G401.6 (cell line): ENCODE data around the gene AGRN.
"Not testable (repeated sequence)": the region's sequence is repeated elsewhere in the genome, so short reads cannot be mapped to it uniquely, and the experiment has no call there.

Source experiments
- FAIRE-seq: peaks from 2 replicates; lab custom pipeline; 2012; peaks lifted over from hg19 to GRCh38; lab: Jason Lieb, UNC

The AGRN gene

DNA sequence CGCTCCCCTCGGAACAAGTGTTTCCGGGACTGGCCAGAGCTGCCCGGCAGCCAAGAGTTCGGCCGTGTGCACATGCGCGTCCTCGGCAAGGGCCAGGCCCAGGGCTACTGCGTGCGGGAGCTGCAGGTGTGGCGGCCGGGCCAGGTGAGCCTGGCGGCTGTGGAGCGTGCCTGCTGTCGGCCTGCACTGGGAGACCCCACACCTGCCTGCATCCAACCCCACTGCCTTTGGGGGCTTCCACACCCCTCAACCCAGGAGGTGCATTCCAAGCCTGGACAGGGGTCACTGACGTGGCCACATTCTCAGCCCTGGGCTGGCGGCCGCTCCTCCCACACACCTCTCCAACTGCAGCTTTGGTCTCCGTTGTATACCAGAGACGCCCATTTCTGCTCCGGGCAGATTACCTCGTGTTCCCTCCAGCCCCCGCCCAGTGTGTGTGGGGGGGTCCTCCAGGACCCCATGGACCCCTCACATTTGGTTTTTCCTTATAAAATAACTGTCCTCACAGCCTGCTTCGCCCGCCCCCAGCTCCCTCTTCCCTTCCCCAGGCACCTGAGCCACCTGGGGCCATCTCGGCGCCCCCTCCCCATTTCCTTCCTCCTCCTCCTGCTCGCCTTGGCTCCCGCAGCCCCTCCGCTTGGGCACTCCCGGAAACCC is 48.1 kb downstream of the AGRN start:
- no peak for FAIRE-seq

- FAIRE-seq: no peak
Measured at GRCh38 chr1:1068517-1069055, 48.7 kb downstream of the AGRN start.

- FAIRE-seq: no peak
Measured at GRCh38 chr1:1069056-1069710, 49.3 kb downstream of the AGRN start.

- FAIRE-seq: no peak
Measured at GRCh38 chr1:1069711-1070676, 50.1 kb downstream of the AGRN start.

DNA sequence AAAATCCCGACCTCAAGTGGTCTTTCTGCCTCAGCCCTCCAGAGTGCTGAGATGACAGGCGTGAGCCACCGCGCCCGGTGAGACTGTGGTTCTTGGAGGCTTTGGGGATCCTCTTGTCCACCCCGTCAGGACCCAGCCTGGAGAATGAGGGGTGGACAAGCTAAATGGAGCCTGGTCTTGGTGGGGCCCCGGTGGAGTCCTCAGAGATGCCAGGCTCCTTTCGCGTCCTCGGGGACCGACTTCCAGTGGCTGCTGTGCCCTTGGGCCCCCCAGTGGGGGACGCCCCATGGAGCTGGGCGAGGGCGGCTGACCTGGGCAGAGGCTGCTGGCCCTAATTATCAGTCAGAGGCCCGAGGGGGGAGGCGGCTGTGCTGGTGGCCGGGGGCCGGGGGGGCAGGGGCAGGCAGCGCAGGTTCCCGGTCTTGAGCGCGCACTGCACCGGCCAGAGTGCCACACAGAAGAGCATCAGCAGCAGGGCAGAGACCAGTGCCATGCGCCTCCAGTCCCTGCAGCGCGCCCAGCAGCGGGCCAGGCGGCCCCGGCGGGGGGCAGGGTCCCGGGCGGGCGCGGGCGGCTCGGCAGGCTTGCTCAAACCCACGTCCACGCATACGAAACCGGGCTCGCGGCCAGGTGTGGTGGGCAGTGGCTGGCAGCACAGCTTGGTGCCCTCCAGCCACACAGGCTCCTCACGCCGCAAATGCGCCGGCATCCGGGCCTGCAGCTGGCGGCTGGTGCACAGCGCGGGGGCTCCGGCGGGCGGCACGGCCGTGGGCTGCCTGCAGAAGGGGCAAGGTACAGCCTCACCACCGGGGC is 51.8 kb downstream of the AGRN start:
- FAIRE-seq: no peak

- FAIRE-seq: no peak
Measured at GRCh38 chr1:1072299-1072848, 52.5 kb downstream of the AGRN start.

DNA sequence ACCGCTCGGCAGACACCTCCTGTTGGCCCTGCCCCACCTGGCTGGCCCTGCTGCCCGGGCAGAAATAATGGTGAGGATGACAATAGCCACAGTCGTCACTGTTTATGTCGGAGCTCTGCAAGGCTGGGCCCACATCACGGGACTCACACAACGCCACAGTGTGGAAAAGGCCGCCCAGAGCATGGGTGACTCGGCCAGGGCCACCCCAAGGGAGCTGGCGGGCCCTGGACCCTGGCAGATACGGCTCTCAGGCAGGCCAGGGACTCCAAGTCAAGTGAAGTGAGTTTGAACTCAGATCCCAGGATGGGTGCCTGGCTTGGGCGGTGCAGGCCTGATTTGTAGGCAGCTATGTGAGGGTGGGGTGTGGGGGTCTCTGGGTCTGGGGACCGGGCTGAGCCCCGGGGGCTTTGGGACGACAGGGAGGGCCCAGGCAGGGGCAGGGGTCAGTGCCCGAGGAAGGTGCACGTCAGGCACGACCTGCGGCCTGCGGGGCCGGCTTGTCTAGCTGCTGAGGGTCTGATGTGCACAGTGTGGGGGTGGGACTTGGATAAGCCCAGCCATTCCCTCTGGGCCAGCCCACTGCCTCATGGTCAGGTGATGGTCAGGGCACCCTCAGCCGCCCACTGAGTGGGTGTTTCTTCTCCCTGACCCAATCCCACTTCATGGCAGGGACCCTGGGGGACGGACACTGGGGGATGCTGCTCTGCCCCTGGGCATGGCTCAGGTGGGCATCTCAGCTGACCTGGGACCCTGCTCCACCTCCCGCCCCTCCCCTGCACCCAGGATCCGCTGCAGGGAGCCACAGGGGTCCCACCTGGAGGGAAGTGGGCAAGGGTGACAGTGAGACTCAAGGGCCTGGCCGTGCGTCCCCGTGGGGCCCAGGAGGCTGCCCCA is 53.2 kb downstream of the AGRN start:
- FAIRE-seq: no peak

DNA sequence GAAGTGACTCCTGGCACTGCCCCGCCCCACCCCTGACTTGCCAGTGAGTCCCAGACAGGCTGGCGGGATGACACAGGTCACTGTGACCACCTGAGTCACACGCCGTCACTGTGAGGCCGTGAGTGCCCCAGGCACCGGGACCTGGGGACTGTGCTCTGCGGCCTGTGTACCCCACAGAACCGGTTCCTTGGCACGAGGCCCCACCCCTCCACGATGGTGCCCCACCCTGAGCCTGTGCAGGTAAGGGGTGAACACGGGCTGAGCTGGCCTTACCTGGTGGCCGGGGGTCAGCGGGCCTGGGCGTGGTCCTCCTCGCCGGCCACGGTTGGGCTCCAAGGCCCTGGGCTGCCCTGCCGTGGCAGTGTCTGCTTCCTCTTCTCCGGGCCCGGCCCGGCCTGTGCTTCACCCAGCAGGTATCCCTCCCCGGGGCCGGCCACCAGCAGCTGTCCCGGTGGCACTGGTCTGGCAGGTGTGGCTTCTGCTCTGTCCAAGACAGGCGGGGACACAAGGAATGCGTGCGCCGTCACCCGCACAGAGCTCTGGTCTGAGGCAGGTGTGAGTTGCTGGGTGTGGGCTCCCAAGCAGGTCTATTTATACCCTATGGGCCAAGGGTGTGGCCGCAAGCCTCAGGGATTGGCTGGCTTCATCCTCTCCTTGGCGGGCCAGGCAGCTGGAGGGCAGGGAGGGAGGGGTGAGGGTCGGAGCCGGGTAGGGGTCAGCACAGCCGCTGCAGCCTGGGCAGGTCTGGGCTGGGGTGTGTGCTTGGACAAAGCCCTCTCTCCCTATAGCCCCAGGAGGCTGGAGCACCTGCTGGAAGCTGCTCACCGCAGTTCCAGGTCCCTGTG is 54.0 kb downstream of the AGRN start, which contains the start of gene RNF223:
Gene RNF223 (minus strand): TSS at position 564 of the 845 bp plus-strand sequence. CDS start 1,740 bp downstream, outside the sequence.
- FAIRE-seq: no peak

- no peak for FAIRE-seq
Measured at GRCh38 chr1:1074631-1075147, 54.8 kb downstream of the AGRN start.

GRCh38 chr1:1075148-1075935 is 55.4 kb downstream of the AGRN start:
- FAIRE-seq: no peak

GRCh38 chr1:1077396-1077795 is 57.5 kb downstream of the AGRN start:
- not testable (repeated sequence) for FAIRE-seq

DNA sequence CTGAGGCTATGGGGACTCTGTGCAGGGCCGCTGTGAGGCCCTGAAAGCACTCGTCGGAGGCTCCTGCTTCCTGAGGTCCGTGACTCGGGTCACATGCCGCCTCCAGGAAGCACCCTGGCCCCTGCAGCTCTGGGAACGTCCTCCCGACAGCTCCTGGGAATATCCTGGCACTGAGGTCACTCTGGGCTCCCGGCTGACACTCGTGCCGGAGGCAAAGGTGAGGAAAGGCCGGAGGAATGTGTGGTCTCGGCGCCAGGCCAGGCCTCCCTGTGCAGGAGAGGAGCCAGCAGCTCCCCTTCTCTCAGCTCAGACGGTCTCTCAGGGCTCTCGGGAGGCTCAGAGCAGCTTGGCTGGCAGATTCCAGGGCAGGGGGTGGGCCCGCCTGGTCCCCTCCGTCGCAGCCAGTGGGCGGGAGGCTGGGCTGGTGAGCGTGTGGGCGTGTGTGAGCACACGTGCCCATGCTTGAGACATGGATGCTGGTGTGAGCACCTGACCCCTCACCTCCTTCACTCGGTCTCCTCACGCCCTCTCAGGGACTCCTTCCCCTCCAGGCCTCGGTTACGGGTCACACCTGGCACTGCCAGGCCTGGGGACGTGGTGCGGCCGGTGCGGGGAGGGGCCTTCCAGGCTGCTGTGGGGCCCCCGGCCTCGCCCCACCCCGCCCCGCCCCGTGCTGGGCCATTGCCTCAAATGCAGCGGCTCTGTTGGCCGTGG is 59.6 kb downstream of the AGRN start:
- peak; percentile 97 for FAIRE-seq

- peak; percentile 51 for FAIRE-seq
Measured at GRCh38 chr1:1080122-1080757, 60.3 kb downstream of the AGRN start.

DNA sequence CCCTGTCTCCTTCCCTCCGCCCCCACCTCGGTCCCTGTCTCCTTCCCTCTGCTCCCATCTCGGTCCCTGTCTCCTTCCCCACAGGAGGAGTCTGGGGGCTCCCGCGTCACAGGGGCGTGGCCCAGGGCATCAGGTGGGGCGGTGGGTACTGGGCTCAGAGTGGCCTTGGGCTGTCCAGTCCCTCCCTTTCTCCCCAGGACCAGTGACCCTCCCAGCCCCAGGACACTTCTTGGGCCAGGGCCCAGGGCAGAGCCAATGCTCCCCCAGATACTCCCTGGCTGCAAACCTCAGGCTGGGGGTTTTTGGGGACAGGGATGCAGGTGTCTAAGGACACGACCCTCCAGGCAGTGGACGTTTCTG is 61.0 kb downstream of the AGRN start:
- FAIRE-seq: no peak

GRCh38 chr1:1081311-1082238 is 61.7 kb downstream of the AGRN start:
- FAIRE-seq: no peak

- FAIRE-seq: no peak
Measured at GRCh38 chr1:1082239-1082775, 62.4 kb downstream of the AGRN start.
